A172 (cell line): ENCODE results near the gene NDUFA3. TPM values are rescaled to one million over a fixed set of nuclear protein-coding genes. Genes with fewer than 3 reads are reported as not detected.
A peak's percentile ranks its signal among the peaks of the same experiment; 100 is the strongest.

Experiments
- DNase-seq: peaks from one replicate; pipeline ENCODE4 v3.0.0-alpha.2; 2015; ENCODE audit warnings: low spot score
- total RNA-seq: library from RNA; depleted of rRNA; stranded (reverse); fragments of >200 nt; shearing (Covaris generic); gene quantifications from 2 replicates; pipeline ENCODE4 v1.2.3, GENCODE V29; 2014

The NDUFA3 gene
- total RNA-seq, 1 experiment from 2014 or later: 156 TPM

DNA sequence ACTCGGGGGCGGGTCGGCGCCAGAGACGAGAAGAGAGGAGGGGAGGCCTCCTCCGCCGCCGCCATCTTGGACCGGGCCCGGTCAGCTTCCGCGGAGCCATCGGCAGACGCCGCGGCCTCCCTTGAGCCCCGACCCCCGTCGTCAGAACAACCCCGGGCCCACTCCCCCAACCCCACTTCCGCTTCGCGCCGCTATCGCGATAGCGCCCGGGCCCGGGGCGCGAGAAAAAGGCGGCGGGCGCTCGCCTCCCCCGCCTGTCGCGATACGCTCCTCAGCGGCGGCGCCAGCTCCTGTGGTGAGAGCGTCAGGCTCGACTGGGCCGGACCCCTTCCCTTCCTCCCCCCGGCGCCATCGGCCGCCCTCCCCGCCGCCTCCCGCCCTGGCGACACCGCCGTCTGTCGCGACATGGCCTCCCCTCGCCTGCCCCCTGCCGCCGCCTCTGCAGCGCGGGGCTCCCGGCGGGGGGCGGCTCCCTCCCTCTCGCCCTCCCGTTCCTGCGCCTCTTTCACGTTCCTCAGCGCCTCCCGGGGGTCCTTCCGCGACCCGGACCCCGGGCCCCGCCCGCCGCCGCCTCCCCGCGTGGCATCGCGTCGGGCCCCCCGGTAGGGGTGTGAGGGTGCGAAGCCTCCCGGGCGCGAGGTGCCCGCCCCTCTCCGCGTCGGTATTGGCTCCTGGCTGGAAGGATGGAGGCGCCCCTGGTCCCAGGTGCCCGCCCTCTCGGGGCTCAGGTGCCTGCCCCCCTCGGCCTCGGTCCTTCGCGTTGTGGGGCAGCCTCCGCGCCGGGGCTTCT is 35.2 kb downstream of the NDUFA3 start, which contains the start of gene CNOT3:
Gene CNOT3 (plus strand): TSS at position 64 of the 790 bp plus-strand sequence. CDS start 5,217 bp downstream, outside the sequence.
- DNase-seq: no peak

DNA sequence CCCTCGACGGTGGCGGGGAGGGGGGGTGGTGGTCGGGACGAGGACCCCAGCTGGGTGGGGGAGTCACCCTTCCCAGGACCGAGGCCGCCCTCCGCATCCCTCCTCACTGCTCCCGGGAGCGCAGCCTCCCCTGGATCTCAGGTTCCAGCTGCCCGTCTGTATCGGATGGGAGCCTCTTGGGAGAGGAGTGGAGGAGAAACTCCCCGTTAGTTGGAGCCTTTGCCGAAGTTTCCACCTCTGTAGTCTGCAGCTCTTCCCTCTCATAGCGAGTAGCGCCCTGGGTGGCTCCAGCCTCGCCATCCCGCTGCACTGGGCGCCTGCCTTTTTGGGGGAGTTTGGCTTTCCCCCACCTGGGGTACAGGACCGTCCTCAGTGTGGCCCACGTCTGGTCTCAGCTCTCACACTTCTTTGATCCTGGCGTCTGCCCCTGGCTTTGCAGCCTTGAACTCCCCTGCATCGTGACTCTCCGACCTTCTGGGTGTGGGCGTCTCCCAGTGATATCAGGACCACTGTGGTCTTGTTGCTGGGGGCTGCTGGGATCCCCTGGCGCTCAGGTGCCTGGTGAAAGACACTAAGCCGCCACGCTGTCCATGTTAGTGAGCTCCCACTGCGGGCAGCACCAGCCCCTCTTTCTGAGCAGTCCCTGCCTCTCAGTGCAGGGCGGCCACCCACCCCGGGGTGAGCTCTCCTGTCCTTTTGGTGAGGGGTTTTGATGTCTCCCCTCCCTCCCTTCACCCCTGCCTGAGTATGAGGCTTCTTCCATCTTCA is 36.0 kb downstream of the NDUFA3 start:
- DNase-seq: no peak

DNA sequence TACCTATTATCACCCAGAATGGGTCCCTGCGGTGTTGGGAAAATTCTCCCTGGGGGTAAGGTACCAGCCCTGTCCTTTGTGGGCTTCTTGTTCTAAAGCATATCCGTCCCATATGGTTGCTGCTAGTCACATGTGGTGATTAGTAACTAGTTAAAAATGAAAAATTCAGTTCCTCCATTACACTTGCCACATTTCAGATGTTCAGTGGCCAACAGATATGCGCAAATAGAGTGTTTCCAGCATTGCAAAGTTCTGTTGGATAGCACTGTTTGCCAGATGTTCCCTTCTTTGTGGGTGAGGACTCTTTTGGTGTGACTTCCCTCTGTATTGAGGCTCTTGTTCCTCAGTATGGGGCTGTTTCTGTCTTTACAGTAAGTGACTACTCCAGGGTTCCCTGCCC is 38.7 kb downstream of the NDUFA3 start:
- no peak for DNase-seq

DNA sequence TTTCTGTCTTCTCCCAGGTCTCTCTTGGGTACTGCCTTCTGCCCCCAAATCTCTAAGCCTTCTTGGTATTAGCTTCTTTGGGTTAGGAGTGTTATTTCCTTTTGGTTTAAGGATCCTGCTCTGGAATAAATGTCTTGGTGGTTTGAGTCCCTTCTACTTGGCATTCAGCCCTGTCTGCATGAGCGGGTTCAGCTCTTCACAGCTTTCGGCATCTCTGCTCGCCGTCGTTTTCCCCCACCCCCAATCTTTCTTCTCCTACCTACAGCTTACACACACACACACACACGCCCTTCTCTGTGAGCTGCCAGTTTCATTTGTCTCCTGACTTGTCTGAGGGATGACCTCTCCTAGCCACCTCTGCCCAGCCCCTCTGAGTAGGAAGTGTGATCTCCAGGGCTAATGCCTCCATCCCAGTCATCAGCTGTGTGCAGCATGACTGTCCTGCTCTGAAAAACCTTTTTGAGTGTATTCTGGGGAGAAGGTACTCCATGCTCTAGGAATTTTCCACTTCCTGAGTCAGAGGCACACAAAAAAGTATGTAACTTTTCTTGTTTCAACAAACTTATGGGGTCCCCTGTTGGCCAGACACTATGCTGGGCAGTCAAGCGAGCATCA is 39.6 kb downstream of the NDUFA3 start:
- no peak for DNase-seq

DNA sequence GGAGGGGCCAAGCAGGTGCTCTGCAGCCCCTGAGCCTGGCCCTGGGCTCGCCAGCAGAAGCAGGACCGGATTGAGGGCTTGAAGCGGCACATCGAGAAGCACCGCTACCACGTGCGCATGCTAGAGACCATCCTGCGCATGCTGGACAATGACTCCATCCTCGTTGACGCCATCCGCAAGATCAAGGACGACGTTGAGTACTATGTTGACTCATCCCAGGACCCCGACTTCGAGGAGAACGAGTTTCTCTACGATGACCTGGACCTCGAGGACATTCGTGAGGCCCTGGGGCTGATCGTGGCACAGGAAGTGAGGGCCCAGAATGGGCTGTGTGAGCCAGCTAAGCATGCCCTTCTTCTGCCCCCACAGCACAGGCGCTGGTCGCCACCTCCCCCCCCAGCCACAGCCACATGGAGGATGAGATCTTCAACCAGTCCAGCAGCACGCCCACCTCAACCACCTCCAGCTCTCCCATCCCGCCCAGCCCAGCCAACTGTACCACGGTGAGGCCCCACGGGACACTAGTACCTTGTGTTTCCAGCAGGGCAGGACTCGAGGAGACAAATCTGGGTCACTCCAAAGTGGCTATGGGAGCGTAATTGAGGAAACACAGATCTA is 43.0 kb downstream of the NDUFA3 start:
- DNase-seq: no peak

DNA sequence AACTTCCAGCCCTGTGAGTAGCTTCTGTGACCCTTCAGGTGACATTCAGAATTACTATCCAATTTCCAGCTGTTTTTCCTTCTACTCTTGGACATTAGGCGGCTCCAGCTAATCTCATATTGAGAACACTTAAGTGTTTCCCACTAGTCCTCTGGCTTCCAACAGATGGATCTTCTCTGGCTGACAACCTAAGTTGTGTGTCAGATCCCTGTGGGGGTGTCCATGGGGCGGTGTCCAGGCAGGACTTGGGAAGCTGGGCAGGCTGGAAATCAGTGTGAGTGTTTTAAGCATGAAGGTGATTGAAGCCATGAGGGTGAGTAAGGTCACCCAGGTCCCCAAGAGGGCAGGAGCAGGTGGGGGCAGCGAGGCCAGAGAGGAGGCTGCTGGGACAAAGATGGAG is 45.0 kb downstream of the NDUFA3 start:
- no peak for DNase-seq

DNA sequence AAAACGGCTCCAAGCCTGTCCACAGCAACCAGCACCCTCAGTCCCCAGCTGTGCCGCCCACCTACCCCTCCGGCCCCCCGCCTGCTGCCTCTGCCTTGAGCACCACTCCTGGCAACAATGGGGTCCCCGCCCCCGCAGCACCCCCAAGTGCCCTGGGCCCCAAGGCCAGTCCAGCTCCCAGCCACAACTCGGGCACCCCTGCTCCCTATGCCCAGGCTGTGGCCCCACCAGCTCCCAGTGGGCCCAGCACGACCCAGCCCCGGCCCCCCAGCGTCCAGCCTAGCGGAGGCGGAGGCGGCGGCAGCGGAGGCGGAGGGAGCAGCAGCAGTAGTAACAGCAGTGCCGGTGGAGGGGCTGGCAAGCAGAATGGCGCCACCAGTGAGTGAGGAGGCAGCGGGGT is 45.5 kb downstream of the NDUFA3 start:
- DNase-seq: no peak

DNA sequence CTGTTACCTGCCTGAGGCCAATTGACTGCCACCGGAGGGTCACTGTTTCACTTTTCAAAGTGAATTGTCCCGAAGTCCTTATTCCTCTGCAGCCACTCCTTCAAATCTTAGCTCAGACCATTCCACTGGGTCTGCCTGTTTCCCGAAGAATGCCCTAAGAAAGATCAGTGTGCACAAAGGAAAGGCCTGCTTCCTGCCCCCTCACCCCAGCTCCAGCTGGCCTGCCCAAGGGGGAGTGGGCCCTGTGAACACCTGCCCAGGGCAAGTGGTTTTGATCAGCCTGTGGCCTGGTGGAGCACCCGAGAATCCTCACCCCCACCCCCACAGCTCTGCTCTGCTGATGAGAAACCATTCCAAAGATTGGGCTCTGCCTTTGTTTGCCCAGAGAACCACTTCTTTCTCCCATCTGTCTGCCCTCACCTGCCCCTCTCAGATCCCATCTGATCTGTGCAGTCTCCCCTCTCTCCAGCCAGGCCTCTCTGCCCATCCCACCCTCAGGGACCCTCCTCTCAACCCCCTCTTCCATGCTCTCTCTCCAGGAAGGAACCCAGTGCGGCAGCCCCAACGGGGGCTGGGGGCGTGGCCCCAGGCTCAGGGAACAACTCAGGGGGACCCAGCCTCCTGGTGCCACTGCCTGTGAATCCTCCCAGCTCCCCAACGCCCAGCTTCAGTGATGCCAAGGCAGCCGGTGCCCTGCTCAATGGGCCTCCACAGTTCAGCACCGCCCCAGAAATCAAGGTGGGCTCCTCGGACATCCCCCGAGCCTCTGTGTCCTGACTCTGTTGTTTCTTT is 46.6 kb downstream of the NDUFA3 start:
- no peak for DNase-seq

DNA sequence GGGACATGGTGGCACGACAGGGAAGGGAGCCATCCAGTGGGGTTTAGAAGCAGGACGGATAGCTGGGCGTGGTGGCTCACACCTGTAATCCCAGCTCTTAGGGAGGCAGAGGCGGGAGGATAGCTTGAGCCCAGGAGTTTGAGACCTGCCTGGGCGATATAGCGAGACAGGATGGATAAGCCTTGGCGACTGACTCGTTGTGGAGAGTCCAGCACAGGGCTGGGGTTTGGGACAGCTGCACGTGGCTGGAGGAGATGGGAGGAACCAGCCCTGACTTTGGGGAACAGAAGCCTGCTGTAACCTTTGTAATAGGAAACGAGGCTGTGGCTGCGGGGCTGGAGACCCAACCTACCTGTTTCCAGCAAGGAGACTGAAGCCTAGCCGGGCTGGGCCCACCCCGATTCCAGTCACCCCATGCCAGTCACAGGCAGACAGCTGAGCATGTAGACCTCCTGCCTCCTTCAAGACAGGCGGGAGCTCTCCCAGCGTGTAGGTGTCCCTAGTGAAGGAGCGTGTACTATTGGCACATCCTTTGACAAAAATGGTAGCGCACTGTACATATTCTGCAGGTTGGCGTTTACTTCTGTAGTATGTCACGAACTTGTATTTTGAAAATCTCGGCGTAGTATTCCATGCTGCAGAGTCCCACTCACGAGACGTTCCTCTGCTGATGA is 48.8 kb downstream of the NDUFA3 start:
- no peak for DNase-seq

DNA sequence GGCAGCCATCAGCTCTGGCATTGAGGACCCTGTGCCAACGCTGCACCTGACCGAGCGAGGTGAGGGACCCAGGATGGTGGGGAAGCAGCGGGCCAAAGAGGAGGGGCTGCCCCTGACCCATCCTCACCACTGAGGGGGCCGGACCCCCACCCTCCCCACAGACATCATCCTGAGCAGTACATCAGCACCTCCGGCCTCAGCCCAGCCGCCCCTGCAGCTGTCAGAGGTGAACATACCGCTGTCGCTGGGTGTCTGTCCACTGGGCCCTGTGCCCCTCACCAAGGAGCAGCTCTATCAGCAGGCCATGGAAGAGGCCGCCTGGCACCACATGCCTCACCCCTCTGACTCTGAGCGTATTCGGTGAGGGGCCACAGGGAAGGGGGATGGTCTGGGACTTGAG is 49.6 kb downstream of the NDUFA3 start:
- DNase-seq: no peak

DNA sequence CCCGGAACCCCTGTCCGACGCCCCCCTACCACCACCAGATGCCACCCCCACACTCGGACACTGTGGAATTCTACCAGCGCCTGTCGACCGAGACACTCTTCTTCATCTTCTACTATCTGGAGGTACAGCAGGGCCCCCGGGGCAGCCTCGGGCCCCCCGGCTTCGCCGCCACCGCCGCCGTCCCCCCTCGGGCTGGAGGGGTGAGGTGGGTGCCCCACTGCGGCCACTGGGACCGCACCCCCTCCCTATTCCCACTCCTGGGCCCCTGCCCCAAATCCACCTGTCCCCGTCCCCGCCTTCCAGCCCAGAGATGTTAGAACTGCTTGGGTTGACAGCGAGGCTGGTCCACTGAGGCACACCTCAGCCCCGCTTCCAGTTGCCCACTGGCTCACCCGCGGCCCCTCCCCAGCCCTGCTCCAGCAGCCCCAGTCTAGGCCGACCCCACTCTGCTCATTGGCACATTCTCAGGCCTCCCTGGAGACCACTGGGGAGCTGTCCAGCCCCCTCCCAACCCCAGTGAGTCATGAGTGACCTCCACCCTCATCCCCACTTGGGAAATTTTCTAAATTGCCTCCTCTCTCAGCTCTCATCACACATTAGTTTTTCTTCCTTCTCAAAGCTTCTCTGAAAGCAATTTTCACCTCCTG is 50.3 kb downstream of the NDUFA3 start:
- no peak for DNase-seq

DNA sequence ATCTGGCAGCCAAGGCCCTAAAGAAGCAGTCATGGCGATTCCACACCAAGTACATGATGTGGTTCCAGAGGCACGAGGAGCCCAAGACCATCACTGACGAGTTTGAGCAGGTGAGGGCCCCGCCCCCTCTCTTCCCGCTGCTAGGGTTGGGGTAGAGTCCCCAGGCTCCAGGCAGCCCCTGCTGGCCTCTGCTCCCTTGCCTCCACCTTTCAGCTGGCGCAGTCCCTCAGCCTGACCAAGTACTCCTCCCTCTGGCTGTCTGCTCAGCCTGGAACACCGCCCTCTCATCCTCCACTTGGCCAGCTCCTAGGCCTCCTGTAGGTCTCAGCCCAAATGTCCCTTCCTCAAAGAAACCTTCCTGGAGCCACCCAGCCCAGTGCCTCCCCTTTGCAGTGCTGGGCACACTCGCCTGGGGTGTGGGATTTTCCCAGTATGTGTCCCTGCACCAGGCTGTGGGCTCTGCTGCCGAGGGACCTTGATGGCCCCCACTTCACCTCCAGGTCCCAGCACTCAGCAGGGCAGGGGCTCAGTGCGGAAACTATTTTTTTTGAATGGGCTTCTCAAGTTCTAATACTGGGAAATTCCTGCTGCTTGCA is 51.2 kb downstream of the NDUFA3 start:
- no peak for DNase-seq

DNA sequence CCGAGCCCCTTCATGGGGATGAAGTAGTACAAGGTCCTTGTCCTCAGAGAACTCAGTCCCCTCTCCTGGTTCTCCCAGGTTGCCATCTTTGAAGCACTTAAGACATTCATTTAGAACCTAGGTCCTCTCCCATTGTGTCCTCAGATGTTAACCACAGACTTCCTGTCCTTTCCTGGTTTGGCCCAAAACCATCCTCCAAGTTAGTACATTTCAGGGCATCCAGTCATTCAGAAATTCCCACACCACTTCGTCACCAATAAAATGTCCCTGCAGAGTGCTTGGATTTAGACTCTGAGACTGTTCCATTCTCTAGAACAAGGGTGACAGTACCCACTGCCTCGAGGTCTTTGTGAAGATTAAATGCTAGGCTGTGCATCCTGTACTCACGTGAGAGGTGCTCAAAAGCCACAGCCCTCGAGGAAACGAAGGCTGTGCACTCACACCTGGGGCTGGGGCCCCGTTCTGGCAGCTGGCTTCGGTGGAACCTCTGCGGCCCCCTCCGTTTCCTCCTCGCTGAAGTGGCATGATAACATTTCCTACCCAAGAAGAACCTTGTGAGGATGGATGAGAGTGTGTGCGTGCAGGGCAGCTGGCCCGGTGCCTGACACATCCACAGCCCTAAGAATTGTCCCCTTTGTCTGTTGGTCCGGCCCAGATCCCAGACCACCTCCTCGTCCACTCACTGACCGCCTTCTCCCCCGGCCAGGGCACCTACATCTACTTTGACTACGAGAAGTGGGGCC is 52.1 kb downstream of the NDUFA3 start:
- DNase-seq: peak; percentile 90

DNA sequence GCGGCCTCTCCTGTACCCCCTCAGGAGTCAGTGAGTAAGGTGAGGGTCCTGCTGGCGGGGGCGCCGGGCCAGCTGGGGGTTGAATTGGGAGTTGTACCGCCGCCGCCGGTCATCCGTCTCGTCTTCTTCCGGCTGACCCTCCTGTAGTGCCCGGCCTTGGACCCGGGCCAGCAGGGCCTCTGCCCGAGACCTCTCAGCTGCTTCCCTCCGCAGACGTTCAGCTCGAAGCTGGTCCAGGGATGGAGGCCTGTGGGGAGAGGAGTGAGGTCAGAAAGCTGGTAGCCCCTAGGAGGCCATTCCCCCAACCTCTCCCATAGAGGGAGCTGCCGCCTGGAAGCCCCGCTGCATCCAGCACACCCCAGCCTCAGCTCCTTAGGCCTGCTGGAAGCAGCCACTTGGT is 53.0 kb downstream of the NDUFA3 start:
- DNase-seq: no peak

DNA sequence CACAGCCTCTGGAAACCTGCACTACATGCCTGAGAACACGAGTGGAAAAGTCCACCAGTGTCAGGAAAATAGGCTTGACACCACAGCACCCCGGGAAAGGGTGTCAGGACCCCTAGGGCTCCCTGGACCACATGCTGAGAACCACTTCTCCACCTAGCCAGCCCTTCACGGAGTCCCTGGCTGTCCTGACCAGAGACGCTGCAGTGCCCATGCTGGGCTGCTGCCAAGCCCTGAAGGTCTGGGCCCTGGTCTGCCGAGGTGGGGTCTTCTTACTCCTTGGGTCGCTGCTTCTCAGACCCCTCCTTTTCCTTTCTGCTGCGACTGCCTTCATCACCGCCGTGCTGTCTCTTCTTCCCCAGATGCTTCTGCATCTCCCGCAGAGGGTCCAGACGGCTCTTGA is 53.8 kb downstream of the NDUFA3 start:
- no peak for DNase-seq

DNA sequence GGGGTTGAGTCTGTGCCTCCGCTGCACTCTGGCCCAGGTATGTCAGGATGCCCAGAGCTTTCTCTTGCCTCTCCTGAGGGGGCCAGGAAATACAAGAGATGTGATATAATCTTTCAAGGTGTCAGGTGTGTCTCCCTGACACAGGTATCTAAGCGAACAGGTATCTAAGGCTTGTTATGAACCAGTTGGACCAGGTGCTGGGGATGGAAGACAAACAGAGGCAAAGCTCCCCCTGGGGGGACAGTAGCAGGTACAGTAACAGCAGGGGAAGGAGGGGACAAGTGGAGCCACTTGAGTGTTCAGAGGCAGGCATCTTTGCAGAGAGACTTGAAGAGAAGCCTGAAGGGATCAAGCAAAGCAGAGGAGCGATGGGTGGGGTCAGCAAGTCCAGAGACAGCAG is 54.3 kb downstream of the NDUFA3 start:
- no peak for DNase-seq
